ENCODE measurements around the gene WDR43.
A peak's percentile ranks its signal among the peaks of the same experiment; 100 is the strongest.
"Not testable (repeated sequence)": the region's sequence is repeated elsewhere in the genome, so short reads cannot be mapped to it uniquely, and the experiment has no call there.

The WDR43 gene

DNA sequence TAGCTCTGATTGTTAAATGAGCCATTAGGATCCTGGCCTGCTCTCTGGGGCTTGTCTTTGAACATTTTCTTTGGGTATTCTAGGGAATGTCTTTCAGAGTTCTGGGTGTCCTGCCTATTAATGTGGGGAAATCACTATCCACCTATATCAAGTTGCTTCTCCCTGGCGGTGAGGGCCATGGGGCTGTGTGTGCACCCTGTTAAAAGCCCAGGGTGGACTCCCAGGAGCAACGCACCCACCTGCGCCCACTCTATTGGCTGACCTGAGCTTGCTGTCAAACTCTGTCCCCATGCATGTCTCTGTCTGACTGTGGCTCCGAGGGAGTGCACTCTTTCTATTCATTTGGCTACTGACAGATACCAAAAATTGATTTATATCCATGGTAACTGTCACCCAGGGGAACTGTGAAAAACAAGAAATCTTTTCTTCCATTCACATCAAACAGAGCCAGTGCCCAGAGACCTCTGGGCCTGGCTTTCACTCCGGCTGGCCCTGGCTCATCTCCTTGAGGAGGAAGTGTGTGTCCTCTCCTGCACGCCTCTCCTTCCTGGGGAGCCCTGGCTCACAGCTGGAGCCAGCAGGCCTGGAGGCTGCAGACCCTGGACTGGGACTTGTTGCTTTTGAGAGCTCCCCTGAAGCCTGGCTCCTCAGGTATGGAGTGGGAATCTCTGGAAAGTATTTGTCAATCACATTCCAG lies 76.1 kb downstream of the WDR43 start:
- no peak for DNase-seq

DNA sequence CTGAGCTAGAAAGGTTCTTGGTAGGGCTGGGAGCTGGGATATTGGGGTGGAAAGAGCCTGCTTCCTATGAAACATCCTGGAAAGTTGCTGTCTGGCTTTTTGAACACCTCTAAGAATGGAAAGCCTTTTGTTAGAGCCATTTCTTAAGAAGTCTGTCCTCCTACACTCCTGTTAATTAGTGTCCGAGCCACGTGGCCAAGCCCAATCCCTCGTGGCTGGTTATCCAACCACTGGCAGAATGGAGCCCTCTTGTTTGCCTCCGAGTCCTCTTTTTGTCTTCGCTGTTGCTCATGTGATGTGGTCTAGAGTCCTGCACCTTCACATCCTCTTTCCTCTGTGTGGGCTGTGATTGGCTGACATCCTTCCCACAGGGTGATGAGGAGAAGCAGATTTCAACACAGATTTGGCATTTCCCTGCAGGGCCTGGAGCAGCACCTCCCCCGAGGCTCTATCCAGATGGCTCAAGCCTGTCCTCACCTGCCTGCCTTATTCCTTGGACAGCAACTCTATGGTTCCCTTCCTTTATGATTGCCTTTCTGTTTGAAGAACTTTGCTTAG lies 78.4 kb downstream of the WDR43 start:
- no peak for DNase-seq

DNA sequence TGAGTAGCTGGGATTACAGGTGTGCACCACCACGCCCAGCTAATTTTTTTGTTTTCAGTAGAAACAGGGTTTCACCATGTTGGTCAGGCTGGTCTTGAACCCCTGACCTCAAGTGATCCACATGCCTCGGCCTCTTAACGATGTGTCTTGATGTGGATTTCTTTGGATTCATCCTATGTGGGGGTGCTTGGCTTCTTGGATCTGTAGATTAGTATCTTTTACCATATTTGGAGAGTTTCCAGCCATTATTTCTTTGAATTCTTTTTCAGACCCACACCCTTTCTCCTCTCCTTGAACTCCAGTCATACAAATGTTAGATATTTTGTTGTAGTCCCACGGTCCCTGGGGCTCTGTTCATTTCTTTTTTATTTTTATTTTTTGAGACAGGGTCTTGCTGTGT lies 79.8 kb downstream of the WDR43 start:
- DNase-seq = no peak

DNA sequence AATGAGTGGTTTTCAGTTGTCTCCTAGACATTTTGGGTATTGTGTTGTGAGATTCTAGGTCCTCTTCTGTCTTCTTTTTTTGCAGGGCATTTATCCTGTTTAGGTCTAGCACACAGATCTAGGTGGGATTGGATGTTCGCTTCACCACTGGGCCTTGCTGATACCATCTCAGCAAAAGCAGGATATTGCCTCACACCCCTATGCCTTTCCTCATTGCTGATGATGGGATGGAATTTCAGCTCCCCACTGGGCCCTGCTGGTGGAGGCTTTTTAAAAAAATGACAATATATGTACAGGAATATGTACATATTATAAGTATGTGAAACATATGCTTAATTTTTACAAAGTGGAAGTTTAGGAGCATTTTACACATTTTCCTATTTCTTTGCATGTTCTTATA lies 81.2 kb downstream of the WDR43 start:
- no peak for DNase-seq

DNA sequence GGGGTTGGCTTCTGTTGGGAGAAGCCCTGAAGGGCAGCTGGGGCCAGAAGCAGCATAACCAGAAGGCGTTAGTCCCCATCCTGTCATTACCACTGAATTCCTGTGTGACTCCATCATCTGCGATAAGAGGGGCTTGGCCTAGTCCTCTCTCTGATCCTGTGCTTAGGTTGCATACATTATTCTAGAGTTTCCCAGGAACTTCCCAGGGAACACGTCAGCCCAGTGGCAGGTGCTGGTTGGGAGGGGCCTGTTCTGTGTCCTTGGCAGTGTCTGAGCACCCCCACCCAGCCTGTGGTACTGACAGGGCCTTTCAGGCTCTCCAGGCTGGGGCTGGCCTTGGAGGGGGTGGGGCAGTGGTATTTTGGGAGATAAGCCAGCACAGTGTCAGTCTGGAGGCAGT lies 82.1 kb downstream of the WDR43 start:
- DNase-seq = no peak

DNA sequence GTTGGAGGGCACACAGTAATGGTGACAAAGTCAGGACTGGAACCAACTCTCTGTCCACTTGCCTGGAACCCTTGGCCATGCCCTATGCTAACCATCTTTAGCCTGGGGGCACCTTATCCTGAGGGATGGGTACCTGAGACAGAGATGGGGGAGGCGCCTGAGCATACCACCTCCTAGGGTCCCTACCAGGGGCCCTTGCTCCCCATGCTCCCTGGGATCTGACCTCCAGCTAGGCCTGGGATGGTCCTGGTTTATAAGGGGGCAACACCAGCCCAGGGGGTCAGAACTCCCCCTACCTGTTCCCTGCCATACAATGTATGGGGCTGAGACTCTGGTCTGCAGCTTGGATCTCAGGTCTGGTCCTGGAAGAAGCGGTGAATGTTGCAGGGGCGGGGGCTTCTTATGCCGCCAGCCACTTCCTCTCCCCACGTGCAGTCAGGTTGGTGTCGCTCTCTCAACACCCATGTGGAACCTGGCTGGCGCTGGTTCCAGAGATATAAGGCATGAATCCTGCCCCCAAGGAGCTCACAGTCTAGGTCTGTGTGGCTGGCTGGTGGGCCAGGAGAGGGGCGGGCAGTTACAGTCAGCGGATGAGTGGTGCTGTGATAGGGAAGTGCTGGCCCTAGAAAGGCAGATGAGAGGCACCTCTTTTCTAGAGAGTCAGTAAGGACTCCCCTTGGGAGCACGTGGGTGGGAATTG lies 82.9 kb downstream of the WDR43 start:
- no peak for DNase-seq

DNA sequence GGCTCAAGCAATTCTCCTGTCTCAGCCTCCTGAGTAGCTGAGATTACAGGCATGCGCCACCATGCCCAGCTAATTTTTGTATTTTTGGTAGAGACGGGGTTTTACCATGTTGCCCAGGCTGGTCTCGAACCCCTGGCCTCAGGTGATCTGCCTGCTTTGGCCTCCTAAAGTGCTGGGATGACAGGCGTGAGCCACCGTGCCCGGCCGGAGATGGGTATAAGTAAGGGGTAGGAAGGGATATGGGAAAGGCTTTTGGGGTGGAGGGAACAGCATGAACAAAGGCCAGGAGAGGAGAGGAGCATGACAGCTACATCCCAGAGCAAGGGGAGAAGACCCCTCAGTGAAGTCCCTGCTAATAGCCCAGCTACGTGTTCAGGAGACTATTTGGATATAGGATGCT lies 83.5 kb downstream of the WDR43 start:
- not testable (repeated sequence) for DNase-seq

DNA sequence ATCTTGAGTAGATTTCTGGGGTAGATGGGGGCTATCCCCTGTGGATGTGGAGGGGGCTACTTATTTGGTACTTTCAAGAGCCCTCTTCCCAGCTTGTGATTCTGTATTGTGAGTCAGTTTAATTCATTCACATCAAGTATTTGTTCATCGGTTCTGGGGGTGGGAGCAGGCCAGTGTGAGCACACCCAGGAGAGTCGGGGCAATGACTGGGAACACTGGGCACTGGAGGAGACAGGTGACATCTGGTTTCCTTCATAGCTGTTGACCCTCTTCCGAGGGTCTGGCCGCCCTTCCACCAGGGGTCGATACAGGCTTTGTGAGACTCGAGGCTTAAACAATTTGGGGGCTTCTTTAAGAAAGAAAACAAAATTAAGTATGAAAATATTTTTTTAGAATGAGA lies 84.1 kb downstream of the WDR43 start:
- DNase-seq = no peak

DNA sequence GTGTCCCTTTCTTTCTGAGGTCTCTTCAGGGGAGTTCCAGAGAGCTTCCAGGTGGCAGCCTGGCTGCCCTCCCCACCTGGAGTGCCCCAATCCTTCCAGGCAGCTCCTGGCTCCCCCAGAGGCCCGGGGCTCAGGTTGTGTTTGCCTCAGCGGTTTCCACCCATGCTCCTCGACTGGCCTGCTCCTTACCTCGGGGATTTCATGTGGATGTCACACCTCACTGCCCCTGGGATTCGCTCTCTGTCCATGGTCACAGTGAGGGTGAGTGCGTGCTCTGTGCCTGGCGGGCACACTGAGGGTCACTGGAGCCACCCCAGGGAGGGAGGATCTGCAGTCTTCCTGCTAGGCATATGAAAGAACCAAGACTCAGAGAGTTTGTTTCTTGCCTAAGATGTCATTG lies 84.6 kb downstream of the WDR43 start:
- no peak for DNase-seq

DNA sequence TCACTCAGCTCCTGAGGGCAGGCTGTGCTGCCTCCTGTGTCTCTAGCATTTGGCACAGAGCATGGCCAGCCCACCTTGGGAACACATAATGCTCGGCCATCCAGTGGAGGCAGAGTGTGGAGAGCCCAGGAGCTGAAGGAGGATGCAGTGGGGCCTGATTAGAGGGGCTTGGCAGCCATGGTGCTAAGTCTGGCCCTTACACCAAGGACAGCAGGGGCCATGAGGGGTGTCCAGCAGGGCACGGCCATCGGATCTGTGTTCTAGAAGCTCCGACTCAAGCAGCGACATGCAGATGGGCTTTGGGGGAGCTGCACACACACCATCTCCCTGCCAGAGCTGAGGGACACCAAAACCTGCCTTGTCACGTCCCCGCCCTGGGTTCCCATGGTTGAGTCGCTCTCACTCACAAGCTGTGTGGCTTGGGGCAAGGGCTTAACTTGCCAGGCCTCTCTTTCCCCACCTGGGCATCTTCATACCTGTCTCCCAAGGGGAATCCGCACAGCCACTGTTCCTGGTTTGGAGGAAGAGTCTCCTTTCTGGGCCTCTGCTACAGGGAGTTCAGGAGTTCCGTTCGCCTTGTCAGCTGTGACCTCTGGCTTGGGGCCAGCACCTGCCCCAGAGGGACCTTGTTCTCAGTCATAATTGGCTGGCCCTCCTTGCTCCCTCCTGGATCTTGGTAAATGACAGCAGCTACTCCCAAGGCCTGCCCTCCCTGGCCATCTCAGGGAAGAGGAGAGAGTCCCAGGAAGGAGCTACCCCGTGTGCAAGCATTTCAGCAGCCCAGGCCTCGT lies 85.3 kb downstream of the WDR43 start:
- DNase-seq = peak; percentile 8

DNA sequence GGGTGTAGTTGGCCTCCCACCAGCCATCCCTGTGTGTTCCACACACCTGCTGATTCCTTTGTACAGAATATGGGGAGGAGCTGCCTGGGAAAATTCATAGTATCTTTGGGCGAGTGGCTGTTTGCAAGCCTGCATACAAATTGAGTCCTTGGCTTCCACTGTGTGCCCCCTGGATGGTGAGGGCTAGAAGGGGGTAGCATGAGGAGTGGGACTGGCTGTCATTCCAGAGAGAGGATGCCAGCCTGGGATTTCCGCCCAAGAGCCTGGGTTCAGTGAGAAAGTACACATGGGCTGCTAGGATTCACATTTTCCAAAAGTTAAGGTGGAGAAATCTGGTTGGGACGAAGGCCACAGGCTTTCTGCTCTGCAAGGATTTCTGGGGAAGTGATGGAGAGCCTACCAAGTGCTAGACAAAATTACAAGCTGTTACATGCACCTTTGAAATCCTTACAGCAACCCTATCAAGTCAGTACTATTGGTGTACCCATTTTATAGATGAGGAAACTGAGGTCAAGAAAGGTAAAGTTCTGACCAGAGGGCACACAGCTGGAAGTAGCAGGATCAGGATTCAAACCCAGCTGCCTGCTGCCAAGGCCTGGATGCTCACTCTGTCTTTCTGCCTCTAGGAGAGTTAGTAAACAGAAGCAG lies 86.0 kb downstream of the WDR43 start:
- no peak for DNase-seq

DNA sequence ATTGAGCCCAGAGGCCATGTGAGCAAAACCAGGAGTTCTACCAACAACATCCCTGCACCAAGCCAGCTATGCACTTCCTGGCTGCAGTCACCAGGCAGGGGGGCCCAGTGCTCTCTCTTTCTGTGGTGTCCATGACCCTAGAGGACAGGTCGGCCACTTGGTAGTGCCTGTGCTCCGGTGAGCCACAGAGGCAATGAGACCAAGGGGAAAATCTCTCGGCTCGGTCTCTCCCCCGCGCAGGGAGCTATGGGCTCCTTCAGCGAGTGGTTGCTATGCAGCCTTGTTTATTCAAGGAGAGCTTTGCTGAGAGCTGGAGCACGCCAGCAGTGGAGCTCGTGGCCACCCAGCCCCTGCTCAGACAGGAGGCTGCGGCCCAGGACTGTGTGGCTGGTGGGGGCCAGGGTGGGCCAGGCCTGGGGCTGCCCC lies 86.6 kb downstream of the WDR43 start, which contains the start of gene TOGARAM2:
TSS of gene TOGARAM2 (plus strand) at position 283 of the 426 bp plus-strand sequence. CDS start 13,537 bp downstream, outside the sequence.
- peak; percentile 88 for DNase-seq

DNA sequence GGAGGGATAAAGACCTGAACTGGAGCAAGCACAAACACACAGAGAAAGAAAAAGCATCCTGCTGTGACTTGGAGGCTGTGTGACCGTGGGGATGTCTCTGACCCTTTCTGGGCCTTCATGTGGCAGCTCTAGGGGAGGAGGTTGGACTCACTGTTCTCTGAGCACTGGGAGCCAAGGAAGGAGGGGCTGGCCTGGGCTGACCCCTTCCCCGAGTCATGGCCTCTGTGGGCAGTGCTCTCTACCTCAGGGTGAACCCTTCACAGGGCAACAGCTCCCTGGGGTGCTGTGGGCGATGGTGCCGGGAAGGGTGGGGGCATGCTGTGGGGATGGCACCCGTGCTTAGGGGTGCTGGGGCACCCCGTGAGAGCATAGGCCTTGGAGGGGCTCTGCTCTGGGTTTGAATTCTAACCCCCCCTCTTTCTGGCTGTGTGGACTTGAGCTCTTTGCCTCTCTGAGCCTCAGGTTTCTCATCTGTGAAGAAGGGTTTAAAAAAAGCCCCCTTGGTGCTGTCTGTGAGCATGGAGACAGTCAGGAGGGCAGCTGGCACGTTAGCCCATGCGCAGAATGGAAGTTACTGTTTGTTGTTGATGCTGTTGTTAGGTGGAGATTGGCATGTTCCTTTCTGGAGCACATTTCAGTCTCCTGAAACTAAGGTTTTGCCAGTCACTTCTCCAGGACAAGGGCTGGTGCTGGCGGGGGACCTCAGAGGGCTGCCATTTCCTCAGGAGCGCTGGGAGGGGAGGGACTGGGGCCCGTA lies 87.3 kb downstream of the WDR43 start:
- DNase-seq = peak; percentile 18

DNA sequence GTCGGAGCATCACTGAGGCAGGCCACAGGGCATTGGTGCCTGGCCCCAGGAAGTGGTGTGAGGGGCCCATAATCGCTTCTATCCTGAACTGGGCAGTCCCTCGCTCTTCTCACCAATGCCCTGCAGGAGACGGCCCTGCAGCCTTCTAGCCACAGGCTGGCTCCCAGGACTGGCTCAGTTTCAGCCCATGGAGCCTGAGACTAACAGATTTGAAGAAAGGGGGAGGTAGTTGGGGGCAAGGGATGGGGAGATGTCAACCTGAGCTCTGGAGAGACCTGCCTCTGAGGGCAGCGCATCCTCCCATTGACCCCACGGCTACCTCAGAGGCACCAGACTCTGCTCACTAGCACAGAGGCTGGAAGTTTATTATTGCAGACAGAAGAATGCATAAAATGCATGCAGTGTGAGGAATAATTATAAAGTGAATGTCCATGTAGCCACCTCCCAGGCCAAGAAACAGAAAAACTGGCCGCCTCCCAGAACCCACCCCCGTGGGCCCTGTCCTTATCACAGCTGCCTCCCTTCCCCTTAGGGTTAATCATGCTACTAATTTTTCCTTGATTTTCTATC lies 88.0 kb downstream of the WDR43 start:
- no peak for DNase-seq

DNA sequence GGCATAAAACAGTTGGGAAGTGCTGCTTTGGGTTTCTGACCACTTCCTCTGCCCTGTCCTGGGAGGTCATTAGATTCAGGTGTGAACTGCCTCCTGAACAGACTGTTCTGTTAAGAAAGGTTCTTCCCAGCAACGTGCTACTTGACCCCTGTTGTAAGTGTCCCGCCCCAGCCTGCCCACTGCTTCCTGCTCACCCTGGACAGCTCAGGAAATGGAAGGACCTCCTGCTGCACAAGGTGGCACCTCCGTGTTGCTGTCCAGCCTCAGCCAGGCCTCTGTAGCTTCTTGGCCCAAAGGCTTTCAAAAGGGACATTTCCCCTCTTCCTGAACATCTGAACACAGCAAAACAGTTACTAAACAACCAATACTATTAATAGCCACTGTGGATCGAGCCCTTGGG lies 92.0 kb downstream of the WDR43 start:
- no peak for DNase-seq

DNA sequence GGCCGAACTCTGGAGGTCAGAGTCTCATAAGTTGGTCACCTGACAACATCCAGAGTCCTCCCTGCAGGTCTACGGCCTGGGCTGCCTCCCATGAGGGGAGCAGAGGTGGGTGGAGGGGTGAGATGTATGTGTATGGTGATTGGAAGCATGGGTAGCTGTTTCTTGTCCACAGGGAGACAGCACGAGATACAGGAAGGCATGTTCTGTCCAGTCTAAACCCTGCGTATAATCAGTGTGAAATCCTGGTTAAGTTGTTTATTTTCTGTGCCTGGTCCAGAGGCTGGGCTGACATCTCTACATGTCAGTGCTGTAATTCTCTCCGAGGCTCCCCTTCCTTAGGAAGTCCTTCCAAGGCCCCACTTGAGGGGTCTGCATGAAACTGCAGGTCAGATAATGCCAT lies 95.5 kb downstream of the WDR43 start:
- DNase-seq = no peak

DNA sequence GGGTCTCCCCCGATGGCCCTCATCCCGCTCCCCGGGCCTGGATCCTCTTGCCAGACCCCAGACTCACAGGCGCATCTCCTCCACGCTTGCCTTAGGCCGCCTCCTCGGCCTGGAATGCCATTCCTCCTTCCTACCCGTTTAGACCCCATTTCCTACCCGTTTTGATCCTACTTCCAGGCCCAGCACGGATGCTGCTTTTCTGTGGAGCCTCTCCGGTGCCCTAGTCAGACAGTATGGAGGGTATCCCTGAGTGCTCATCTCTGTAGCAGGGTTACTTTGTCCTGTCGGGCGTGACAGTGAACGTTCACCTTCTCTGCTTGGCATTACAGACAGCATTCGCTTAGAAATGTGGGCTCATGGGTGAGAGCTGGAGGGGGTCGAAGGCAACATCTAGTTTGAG lies 96.0 kb downstream of the WDR43 start:
- no peak for DNase-seq

DNA sequence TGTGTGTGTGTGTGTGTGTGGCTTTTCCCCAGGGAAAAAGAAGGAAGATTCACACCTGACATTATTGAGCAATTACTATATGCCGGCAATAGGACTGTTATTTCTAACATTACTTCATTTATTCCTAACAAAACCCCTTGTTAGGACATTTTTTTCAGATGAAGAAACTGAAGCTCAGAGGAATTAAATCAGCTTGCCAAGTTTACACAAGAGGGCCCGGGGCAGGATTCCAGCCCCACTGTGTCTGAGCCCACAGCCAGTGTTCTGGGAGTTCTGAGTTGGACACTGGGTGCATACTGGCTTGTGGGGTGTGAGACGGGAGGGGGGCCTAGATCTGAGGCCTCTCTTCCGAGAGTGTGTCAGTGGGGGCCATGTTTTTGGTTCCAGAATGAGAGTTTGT lies 96.6 kb downstream of the WDR43 start:
- DNase-seq = no peak

DNA sequence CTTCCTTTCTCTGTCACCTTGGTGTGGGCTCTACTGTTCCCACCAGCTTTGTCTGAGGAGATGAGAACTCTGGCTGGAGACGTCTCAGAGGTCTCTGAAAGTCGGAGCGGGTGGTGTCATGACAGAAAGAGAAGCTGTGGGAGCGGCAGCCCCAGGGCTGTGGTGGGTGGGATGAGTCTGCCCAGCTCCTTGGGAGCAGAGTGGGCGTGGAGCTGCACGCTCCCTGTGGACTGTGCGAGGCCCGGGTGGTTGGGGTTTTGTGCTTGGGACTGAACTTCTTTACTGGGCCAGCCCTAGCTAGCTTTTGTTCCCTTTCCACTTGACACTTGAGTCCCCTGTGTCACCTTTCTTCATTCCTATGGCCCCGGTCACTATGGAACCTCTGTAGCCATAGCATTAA lies 97.0 kb downstream of the WDR43 start:
- DNase-seq = no peak

DNA sequence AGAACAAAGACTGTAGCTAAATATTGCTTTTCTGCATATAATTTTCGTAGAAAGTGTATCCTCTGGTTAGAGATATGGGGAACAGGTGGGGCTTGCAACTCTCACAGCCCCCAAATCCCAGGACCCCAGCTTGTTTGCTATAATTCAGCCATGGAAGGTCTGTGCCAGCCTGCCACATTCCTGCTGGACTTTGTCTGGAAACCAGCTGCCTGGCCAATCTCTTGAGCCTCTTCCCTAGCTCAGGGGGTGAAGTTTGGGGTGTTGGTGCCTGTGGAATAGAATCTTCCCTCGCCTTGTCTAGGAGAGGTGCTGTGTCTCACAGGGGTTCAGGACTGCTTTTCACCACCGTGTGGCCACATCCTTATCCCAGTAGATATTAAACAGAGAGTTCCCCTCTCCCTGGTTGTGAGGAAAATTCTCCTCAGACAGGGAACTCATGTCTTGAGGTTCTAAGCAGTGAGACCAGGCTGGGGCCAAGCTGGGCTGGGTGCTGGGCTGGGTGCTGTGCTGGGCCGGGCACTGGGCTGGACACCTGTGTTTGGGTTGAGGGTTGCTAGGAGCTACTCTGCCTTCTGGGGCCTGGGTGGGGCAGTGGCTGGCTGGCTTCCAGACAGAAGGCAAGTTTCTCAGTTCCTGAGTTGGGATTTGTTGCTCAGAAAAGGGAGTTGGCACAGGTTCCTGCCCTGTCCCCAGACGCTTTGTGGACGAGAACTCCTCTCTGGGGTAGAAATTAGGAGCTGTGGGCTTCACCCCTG lies 98.9 kb downstream of the WDR43 start:
- DNase-seq = peak; percentile 11

DNA sequence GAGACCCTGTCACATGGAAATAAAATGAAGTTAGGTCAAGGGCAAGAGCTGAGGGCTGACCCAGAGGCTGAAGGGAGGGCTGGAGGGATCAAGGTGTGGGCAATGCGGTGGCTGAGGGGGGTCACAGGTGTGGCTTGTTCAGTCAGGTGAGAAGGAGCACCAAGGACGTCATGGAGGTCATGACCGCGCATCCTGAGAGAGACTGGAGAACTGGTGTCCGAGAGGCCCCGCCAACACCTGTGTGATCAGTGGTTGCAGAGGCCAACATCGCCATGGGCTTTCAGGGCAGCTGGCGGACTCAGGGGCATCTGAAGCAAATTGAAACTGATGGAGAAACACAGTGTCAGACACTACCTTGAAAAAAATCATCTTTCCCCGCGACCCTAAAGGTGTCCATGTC lies 99.6 kb downstream of the WDR43 start:
- no peak for DNase-seq

Measured in DMS53 (cell line).